Body of pancreas (tissue), 4 donors: ENCODE data around the gene BCCIP. TPM values are rescaled to one million over a fixed set of nuclear protein-coding genes. Genes with fewer than 3 reads are reported as not detected.

ENCODE experiments used
- ATAC-seq: fragments of 150-250 bp; one replicate; pipeline ENCODE4 v1.9.1; 2016
- DNase-seq, 4 donors: peaks; one replicate each; pipeline ENCODE4 v3.0.0-alpha.2; 2019
- H3K27ac ChIP-seq, 4 donors: fragments of 200-600 bp; sonication (generic); 1 replicate in 3 of 4; 2 replicates in 1 of 4; pipeline versions ENCODE4 v1.5.1 to v1.6.1; 2016 to 2019; ENCODE audit warnings: mild to moderate bottlenecking in 1 of 4, mixed read lengths in 1 of 4, moderate library complexity in 1 of 4
- H3K27me3 ChIP-seq, 2 donors: fragments of 200-600 bp; sonication (generic); one replicate each; pipeline ENCODE4 v1.6.0; 2016; ENCODE audit warnings: mild to moderate bottlenecking in 1 of 2
- H3K36me3 ChIP-seq, 2 donors: fragments of 200-600 bp; sonication (generic); replicated peaks in 1 of 2; 2 replicates each; pipeline ENCODE4 v1.5.1; 2016; ENCODE audit warnings: low read depth in 2 of 2; ENCODE audit not compliant: insufficient read depth in 1 of 2
- H3K4me1 ChIP-seq: fragments of 200-600 bp; sonication (generic); one replicate; pipeline ENCODE4 v1.6.0; 2016
- H3K4me3 ChIP-seq, 2 donors: fragments of 200-600 bp; sonication (generic); 1 replicate in 1 of 2; 2 replicates in 1 of 2; pipeline ENCODE4 v1.5.1; 2016 to 2019
- H3K9me3 ChIP-seq, 3 donors: fragments of 200-600 bp; sonication (generic); 1 replicate in 2 of 3; 2 replicates in 1 of 3; pipeline ENCODE4 v1.5.1; 2016
- POLR2A ChIP-seq, 3 donors: fragments of 450-650 bp; IDR thresholded peaks; one replicate each; pipeline ENCODE4 v1.6.1; 2016; ENCODE audit warnings: antibody characterized with exemption in 3 of 3, mild to moderate bottlenecking in 2 of 3
- WGBS, 2 donors: methylation state at CpG; one replicate each; pipeline ENCODE4 v1.1.5; 2017; 5-methylcytosine and 5-hydroxymethylcytosine counted together
- intact Hi-C: fragments of 100-400 bp; cut with DNase I; formaldehyde crosslinking; loops from one replicate; pipeline ENCODE4 v1.15.1; 2023
- total RNA-seq, 2 donors: library from RNA; depleted of rRNA; stranded (reverse); fragments of >200 nt; gene quantifications; one replicate each; pipeline ENCODE4 v1.1.0, GENCODE V29; 2016
- TF ChIP-seq, protein P1 (sequence below), 7 experiments: fragments of 450-650 bp in 4 of 7; fragments of 200-600 bp in 3 of 7; sonication (generic) in 3 of 7; IDR thresholded peaks; one replicate each; pipeline ENCODE4 v1.5.1; 2016 to 2019; ENCODE audit warnings: antibody characterized with exemption in 7 of 7

BCCIP gene
- total RNA-seq, 2 donors from 2014 or later = 16.2 to 31.4 TPM

DNA sequence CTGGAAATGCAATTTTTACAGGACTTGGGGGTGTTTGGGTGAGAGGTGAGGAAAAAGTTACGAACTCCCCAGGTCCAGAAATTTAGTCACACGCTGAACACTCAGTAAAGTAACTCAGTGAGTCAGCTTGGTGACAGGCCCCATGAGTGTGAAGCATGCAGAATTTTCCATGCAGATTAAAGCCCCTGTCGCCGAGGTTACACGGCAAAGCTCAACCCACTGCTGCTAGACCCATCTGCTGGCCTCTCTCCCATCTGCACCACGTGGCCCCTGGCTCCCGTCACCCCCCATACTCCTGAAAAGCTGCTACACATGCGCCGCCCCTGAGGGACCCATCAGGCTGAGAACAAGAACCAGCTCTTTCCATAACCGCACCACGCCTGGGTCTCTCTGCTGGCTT lies 40.7 kb upstream of the BCCIP start:
- Histone ChIP-seq H3K27ac (no peak overlapping the region), H3K4me3 (no peak overlapping the region), H3K36me3 (no peaks in the 10 kb centered on the region), H3K4me1 (no peaks in the 10 kb centered on the region), H3K27me3 (no peaks in the 10 kb centered on the region), H3K9me3 (no peaks in the 10 kb centered on the region)
- ATAC-seq (no peak), DNase-seq (no peak)
- WGBS, 2 donors = 70 to 91% methylated on average over 9 to 11 of the region's 11 CpGs
- intact Hi-C loops = no loop called here
- TF ChIP-seq, protein P1, sequence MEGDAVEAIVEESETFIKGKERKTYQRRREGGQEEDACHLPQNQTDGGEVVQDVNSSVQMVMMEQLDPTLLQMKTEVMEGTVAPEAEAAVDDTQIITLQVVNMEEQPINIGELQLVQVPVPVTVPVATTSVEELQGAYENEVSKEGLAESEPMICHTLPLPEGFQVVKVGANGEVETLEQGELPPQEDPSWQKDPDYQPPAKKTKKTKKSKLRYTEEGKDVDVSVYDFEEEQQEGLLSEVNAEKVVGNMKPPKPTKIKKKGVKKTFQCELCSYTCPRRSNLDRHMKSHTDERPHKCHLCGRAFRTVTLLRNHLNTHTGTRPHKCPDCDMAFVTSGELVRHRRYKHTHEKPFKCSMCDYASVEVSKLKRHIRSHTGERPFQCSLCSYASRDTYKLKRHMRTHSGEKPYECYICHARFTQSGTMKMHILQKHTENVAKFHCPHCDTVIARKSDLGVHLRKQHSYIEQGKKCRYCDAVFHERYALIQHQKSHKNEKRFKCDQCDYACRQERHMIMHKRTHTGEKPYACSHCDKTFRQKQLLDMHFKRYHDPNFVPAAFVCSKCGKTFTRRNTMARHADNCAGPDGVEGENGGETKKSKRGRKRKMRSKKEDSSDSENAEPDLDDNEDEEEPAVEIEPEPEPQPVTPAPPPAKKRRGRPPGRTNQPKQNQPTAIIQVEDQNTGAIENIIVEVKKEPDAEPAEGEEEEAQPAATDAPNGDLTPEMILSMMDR (IDR thresholded peaks at IDR 0.05) = no peak

DNA sequence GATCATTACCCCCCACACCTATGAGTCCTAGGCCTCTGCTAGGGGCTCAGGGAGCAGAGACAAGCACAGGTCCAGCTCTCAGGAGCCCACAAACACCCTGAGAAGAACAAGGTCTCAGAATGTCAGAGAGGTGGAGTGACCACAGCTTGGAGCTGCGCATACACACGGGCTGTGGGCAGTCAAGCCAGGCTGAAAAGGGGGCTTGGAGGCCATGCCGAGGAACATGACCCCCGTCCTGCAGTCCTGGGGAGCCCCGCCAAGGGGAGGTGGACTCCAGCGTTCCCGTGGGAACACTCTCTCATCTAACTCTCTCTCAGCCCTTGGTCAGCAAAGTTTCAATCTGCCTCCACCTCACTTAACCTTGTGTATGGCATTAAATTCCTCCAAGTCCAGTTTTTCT lies 39.9 kb upstream of the BCCIP start:
- TF ChIP-seq, protein P1 (IDR thresholded peaks at IDR 0.05) = no peak
- TF ChIP-seq POLR2A (IDR thresholded peaks at IDR 0.05) = no peak
- Histone ChIP-seq H3K9me3 (no peaks in the 10 kb centered on the region), H3K36me3 (no peaks in the 10 kb centered on the region), H3K4me1 (no peaks in the 10 kb centered on the region), H3K27ac (no peak overlapping the region), H3K27me3 (no peaks in the 10 kb centered on the region), H3K4me3 (no peak overlapping the region)
- WGBS, 2 donors = 87 to 92% methylated on average over 7 of the region's 7 CpGs
- intact Hi-C loops = no loop called here
- ATAC-seq (no peak), DNase-seq (no peak)

DNA sequence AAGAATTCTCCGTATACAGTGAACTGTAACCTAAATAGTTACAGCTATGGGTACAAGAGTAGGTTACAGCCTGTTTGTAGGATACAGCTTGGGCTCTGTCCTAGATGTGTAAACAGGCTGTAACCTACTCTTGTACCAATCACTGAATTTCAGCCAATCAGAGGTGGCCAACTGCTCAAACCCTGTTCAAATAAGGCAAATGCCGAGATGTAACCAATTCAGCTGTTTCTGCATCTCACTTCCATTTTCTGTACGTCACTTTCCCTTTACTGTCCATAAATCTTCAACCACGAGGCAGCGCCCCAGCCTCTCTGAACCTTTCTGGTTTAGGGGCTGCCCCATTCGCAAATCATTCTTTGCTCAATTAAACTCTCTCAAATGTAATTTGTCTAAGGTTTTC lies 39.4 kb upstream of the BCCIP start:
- DNase-seq (no peak), ATAC-seq (no peak)
- H3K27ac ChIP-seq = no peak overlapping the region
- no peak overlapping the region for H3K4me3 ChIP-seq
- TF ChIP-seq, protein P1 (IDR thresholded peaks at IDR 0.05) = no peak
- no peak for TF ChIP-seq POLR2A (IDR thresholded peaks at IDR 0.05)
- H3K4me1 ChIP-seq = no peaks in the 10 kb centered on the region
- intact Hi-C loops = no loop called here
- H3K36me3 ChIP-seq = peaks cover 0 to 1% of the 10 kb centered on the region in 2 donors
- no peaks in the 10 kb centered on the region for H3K9me3 ChIP-seq
- 78 to 88% methylated on average over 6 of the region's 6 CpGs for WGBS, 2 donors
- no peaks in the 10 kb centered on the region for H3K27me3 ChIP-seq

DNA sequence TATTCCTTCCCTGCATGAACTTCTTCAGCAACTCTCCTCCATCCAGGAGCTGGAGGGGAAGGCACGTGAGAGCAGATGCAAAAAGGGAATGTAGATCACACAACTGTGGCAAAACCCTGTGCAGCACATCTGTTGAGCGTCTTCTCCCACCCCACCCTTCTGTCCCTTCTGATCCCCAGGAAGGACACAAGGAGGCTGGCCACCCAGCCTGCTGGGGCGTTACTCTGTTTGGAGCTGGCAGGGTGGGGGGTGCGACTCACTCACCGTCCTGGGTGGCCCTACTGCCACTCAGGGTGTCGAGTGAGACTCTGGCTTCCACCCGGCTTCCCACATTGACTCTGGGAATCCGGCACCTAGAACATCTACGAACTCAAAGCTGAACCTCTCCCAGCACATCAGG lies 37.6 kb upstream of the BCCIP start:
- no peak for TF ChIP-seq POLR2A (IDR thresholded peaks at IDR 0.05)
- TF ChIP-seq, protein P1 (IDR thresholded peaks at IDR 0.05) = no peak
- no peaks in the 10 kb centered on the region for H3K4me1 ChIP-seq
- no peaks in the 10 kb centered on the region for H3K27me3 ChIP-seq
- intact Hi-C loops = no loop called here
- no peak overlapping the region for H3K4me3 ChIP-seq
- DNase-seq = no peak
- no peak overlapping the region for H3K27ac ChIP-seq
- no peak for ATAC-seq
- 73 to 80% methylated on average over 9 of the region's 9 CpGs for WGBS, 2 donors
- H3K9me3 ChIP-seq = no peaks in the 10 kb centered on the region
- H3K36me3 ChIP-seq = peaks cover 0 to 1% of the 10 kb centered on the region in 2 donors

DNA sequence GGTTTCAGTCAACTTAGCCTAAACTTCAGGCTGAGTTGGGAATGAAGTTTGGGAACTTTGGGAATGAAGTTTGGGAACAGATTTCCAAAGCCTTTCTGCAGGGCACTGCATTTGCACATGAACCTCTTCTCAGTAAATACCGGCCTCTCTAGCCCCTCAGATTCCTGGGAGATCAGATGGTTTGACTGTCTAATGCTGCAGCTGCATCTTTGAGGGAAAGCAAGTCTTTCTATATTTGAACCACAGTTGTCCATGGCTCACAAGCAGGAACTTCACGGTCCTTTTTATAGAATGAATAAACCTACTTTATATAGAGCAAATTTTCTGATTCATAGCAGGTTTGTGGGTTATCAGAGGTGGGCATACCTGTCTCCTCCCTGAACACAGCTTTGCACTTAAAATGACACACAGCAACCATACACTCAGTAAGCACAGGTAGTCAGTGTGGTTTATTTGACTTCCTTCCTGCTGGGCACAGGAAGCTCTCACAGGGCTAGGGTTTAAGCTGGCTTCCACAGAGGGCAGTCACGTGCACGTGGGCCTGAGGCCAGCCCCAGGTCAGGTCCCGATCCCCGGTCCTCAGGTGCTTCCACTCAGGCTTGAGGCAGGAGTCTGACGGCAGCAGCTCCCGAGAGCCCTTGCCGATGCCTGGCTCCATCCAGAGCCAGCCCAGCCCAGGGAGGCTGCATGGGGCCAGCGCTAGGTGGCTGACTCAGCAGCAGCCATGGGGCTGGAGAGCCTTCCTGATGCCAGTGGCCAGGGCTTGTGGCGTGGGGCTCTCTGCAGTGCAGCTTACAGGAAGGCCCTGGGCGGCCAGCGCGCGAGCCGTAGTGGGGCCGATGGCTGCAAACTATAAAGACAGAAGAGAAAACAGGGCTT lies 35.0 kb upstream of the BCCIP start:
- no peak overlapping the region for H3K27ac ChIP-seq
- intact Hi-C loops = no loop called here
- H3K4me1 ChIP-seq = no peaks in the 10 kb centered on the region
- H3K9me3 ChIP-seq = no peaks in the 10 kb centered on the region
- DNase-seq (no peak), ATAC-seq (no peak)
- TF ChIP-seq, protein P1 (IDR thresholded peaks at IDR 0.05) = no peak
- TF ChIP-seq POLR2A (IDR thresholded peaks at IDR 0.05) = no peak
- no peaks in the 10 kb centered on the region for H3K27me3 ChIP-seq
- 91 to 94% methylated on average over 12 to 14 of the region's 17 CpGs for WGBS, 2 donors
- H3K4me3 ChIP-seq = no peak overlapping the region
- H3K36me3 ChIP-seq = peaks cover 0 to 4% of the 10 kb centered on the region in 2 donors
